Activated naive CD8-positive, alpha-beta T cell treated with anti-CD3 and anti-CD28 coated beads for 36 hours (primary cell): ENCODE measurements around the gene PPP1CA. TPM values are rescaled to one million over a fixed set of nuclear protein-coding genes. Genes with fewer than 3 reads are reported as not detected.
"Not testable (repeated sequence)": the region's sequence is repeated elsewhere in the genome, so short reads cannot be mapped to it uniquely, and the experiment has no call there.

ENCODE experiments used
- DNase-seq: peaks from one replicate; pipeline ENCODE4 v3.0.0; 2021
- H3K27ac Mint-ChIP-seq: one replicate; pipeline ENCODE4 v1.8.0; 2022; ENCODE audit warnings: mild to moderate bottlenecking, moderate library complexity, mixed read lengths
- H3K27me3 Mint-ChIP-seq: one replicate; pipeline ENCODE4 v1.8.0; 2022; ENCODE audit warnings: mild to moderate bottlenecking, mixed read lengths
- H3K36me3 Mint-ChIP-seq: one replicate; pipeline ENCODE4 v1.8.0; 2021; ENCODE audit warnings: mild to moderate bottlenecking, mixed read lengths
- H3K4me1 Mint-ChIP-seq: one replicate; pipeline ENCODE4 v1.8.0; 2021; ENCODE audit warnings: mixed read lengths
- H3K4me3 Mint-ChIP-seq: one replicate; pipeline ENCODE4 v1.8.0; 2022; ENCODE audit warnings: mild to moderate bottlenecking, moderate library complexity, mixed read lengths
- H3K9me3 Mint-ChIP-seq: one replicate; pipeline ENCODE4 v1.8.0; 2022; ENCODE audit warnings: mixed read lengths
- total RNA-seq, 2 experiments: library from RNA; stranded (reverse); gene quantifications; one replicate each; pipeline ENCODE4 v1.2.3, GENCODE V29; 2021

Gene PPP1CA
- total RNA-seq, 2 experiments from 2014 or later, result 262 to 269 TPM

- peak overlapping the region; percentile 97 for H3K27ac Mint-ChIP-seq
- not testable (repeated sequence) for H3K9me3 Mint-ChIP-seq, DNase-seq, H3K27me3 Mint-ChIP-seq, H3K36me3 Mint-ChIP-seq
- peak overlapping the region; percentile 96 for H3K4me3 Mint-ChIP-seq
- H3K4me1 Mint-ChIP-seq, result peaks cover 23% of the 10 kb centered on the region
Measured at GRCh38 chr11:67427364-67427859, 25.8 kb upstream of the PPP1CA start.

- Mint-ChIP-seq H3K4me1 (peaks cover 25% of the 10 kb centered on the region), H3K9me3 (no peaks in the 10 kb centered on the region), H3K27ac (peak overlapping the region; percentile 52), H3K27me3 (peaks cover 3% of the 10 kb centered on the region), H3K36me3 (peaks cover 8% of the 10 kb centered on the region), H3K4me3 (no peak overlapping the region)
- DNase-seq, result no peak
Measured at GRCh38 chr11:67423891-67424613, 22.4 kb upstream of the PPP1CA start.

GRCh38 chr11:67423466-67423865 lies 21.8 kb upstream of the PPP1CA start:
- no peak for DNase-seq
- no peaks in the 10 kb centered on the region for H3K9me3 Mint-ChIP-seq
- no peaks in the 10 kb centered on the region for H3K27me3 Mint-ChIP-seq
- H3K4me1 Mint-ChIP-seq, result peaks cover 28% of the 10 kb centered on the region
- H3K27ac Mint-ChIP-seq, result no peak overlapping the region
- peaks cover 5% of the 10 kb centered on the region for H3K36me3 Mint-ChIP-seq
- no peak overlapping the region for H3K4me3 Mint-ChIP-seq

- Mint-ChIP-seq H3K36me3 (peaks cover 5% of the 10 kb centered on the region), H3K9me3 (no peaks in the 10 kb centered on the region), H3K4me1 (peaks cover 32% of the 10 kb centered on the region), H3K27ac (no peak overlapping the region), H3K4me3 (no peak overlapping the region), H3K27me3 (no peaks in the 10 kb centered on the region)
- DNase-seq, result no peak
Measured at GRCh38 chr11:67422891-67423290, 21.2 kb upstream of the PPP1CA start.

- no peaks in the 10 kb centered on the region for H3K27me3 Mint-ChIP-seq
- peak overlapping the region; percentile 78 for H3K4me3 Mint-ChIP-seq
- no peak for DNase-seq
- H3K4me1 Mint-ChIP-seq, result peaks cover 36% of the 10 kb centered on the region
- H3K9me3 Mint-ChIP-seq, result no peaks in the 10 kb centered on the region
- peak overlapping the region; percentile 76 for H3K27ac Mint-ChIP-seq
- peaks cover 7% of the 10 kb centered on the region for H3K36me3 Mint-ChIP-seq
Measured at GRCh38 chr11:67421430-67422031, 19.9 kb upstream of the PPP1CA start.

- peak; percentile 99 for DNase-seq
- peaks cover 43% of the 10 kb centered on the region for H3K4me1 Mint-ChIP-seq
- no peaks in the 10 kb centered on the region for H3K9me3 Mint-ChIP-seq
- H3K27me3 Mint-ChIP-seq, result no peaks in the 10 kb centered on the region
- H3K36me3 Mint-ChIP-seq, result peaks cover 7% of the 10 kb centered on the region
- H3K4me3 Mint-ChIP-seq, result peak overlapping the region; percentile 87
- peak overlapping the region; percentile 93 for H3K27ac Mint-ChIP-seq
Measured at GRCh38 chr11:67420646-67421429, 19.2 kb upstream of the PPP1CA start.

- H3K27me3 Mint-ChIP-seq, result no peaks in the 10 kb centered on the region
- peak; percentile 17 for DNase-seq
- peak overlapping the region; percentile 87 for H3K4me3 Mint-ChIP-seq
- H3K4me1 Mint-ChIP-seq, result peaks cover 42% of the 10 kb centered on the region
- H3K27ac Mint-ChIP-seq, result peak overlapping the region; percentile 93
- no peaks in the 10 kb centered on the region for H3K9me3 Mint-ChIP-seq
- peaks cover 5% of the 10 kb centered on the region for H3K36me3 Mint-ChIP-seq
Measured at GRCh38 chr11:67420147-67420645, 18.5 kb upstream of the PPP1CA start.

- Mint-ChIP-seq H3K27me3 (no peaks in the 10 kb centered on the region), H3K36me3 (peaks cover 5% of the 10 kb centered on the region), H3K4me1 (peaks cover 46% of the 10 kb centered on the region), H3K4me3 (peak overlapping the region; percentile 87), H3K27ac (peak overlapping the region; percentile 93), H3K9me3 (no peaks in the 10 kb centered on the region)
- DNase-seq, result peak; percentile 41
Measured at GRCh38 chr11:67419325-67420049, 17.8 kb upstream of the PPP1CA start.

GRCh38 chr11:67418476-67419281 lies 17.0 kb upstream of the PPP1CA start:
- peaks cover 5% of the 10 kb centered on the region for H3K36me3 Mint-ChIP-seq
- H3K4me1 Mint-ChIP-seq, result peaks cover 46% of the 10 kb centered on the region
- no peak for DNase-seq
- H3K4me3 Mint-ChIP-seq, result peak overlapping the region; percentile 87
- no peaks in the 10 kb centered on the region for H3K9me3 Mint-ChIP-seq
- no peaks in the 10 kb centered on the region for H3K27me3 Mint-ChIP-seq
- H3K27ac Mint-ChIP-seq, result peak overlapping the region; percentile 93

- H3K36me3 Mint-ChIP-seq, result peaks cover 5% of the 10 kb centered on the region
- H3K4me1 Mint-ChIP-seq, result peaks cover 54% of the 10 kb centered on the region
- H3K27me3 Mint-ChIP-seq, result no peaks in the 10 kb centered on the region
- DNase-seq, result no peak
- H3K9me3 Mint-ChIP-seq, result no peaks in the 10 kb centered on the region
- H3K27ac Mint-ChIP-seq, result peak overlapping the region; percentile 93
- H3K4me3 Mint-ChIP-seq, result peak overlapping the region; percentile 2
Measured at GRCh38 chr11:67417425-67417824, 15.8 kb upstream of the PPP1CA start.

- H3K36me3 Mint-ChIP-seq, result peaks cover 5% of the 10 kb centered on the region
- H3K27ac Mint-ChIP-seq, result peak overlapping the region; percentile 89
- DNase-seq, result no peak
- no peaks in the 10 kb centered on the region for H3K9me3 Mint-ChIP-seq
- peaks cover 61% of the 10 kb centered on the region for H3K4me1 Mint-ChIP-seq
- no peaks in the 10 kb centered on the region for H3K27me3 Mint-ChIP-seq
- H3K4me3 Mint-ChIP-seq, result peak overlapping the region; percentile 75
Measured at GRCh38 chr11:67416416-67417335, 15.0 kb upstream of the PPP1CA start.

GRCh38 chr11:67415501-67416304 lies 14.0 kb upstream of the PPP1CA start, which contains the start of gene CARNS1:
TSS of gene CARNS1 (plus strand) at chr11:67415678. CDS start at chr11:67416200, 522 bp downstream.
- no peak for DNase-seq
- H3K27me3 Mint-ChIP-seq, result no peaks in the 10 kb centered on the region
- peak within 1 kb of the TSS; percentile 75 for H3K4me3 Mint-ChIP-seq
- no peaks in the 10 kb centered on the region for H3K9me3 Mint-ChIP-seq
- peak within 1 kb of the TSS; percentile 89 for H3K27ac Mint-ChIP-seq
- peaks cover 67% of the 10 kb centered on the region for H3K4me1 Mint-ChIP-seq
- peaks cover 4% of the 10 kb centered on the region for H3K36me3 Mint-ChIP-seq
